MM.1S (cell line): ENCODE measurements around the gene UGT2A3.

Source experiments
- EZH2 ChIP-seq: fragments of 300-600 bp; sonication (generic); optimal IDR thresholded peaks from 2 replicates; pipeline ENCODE3; 2017; ENCODE audit warnings: low read depth, mild to moderate bottlenecking, antibody characterized with exemption, low read length, mixed read lengths
- EZH2phosphoT487 ChIP-seq: fragments of 300-600 bp; sonication (generic); IDR thresholded peaks from 2 replicates; pipeline ENCODE4 v1.6.1; 2018; ENCODE audit warnings: antibody characterized with exemption, low read length
- TF ChIP-seq, protein P1 (sequence below): fragments of 300-600 bp; sonication (generic); IDR thresholded peaks from 2 replicates; pipeline ENCODE4 v1.5.1; 2016; ENCODE audit warnings: antibody characterized with exemption, low read length, mixed read lengths

- TF ChIP-seq, protein P1, sequence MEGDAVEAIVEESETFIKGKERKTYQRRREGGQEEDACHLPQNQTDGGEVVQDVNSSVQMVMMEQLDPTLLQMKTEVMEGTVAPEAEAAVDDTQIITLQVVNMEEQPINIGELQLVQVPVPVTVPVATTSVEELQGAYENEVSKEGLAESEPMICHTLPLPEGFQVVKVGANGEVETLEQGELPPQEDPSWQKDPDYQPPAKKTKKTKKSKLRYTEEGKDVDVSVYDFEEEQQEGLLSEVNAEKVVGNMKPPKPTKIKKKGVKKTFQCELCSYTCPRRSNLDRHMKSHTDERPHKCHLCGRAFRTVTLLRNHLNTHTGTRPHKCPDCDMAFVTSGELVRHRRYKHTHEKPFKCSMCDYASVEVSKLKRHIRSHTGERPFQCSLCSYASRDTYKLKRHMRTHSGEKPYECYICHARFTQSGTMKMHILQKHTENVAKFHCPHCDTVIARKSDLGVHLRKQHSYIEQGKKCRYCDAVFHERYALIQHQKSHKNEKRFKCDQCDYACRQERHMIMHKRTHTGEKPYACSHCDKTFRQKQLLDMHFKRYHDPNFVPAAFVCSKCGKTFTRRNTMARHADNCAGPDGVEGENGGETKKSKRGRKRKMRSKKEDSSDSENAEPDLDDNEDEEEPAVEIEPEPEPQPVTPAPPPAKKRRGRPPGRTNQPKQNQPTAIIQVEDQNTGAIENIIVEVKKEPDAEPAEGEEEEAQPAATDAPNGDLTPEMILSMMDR = peak; percentile 11; the same call in 1 of the 2 replicates
- TF ChIP-seq EZH2 = no peak
- peak; percentile 82 for TF ChIP-seq EZH2phosphoT487
Observed at GRCh38 chr4:68904786-68905185, 46.8 kb downstream of the UGT2A3 start.
